HG03097 (cell line): ENCODE data around the gene EFCAB9.
"Not testable (repeated sequence)": the region's sequence is repeated elsewhere in the genome, so short reads cannot be mapped to it uniquely, and the experiment has no call there.

Experiments
- ATAC-seq: cut with Tn5 transposase; IDR thresholded peaks from one replicate; pipeline ENCODE4 v1.9.1; 2021; ENCODE audit not compliant: unreplicated experiment, low FRiP score

EFCAB9 gene

DNA sequence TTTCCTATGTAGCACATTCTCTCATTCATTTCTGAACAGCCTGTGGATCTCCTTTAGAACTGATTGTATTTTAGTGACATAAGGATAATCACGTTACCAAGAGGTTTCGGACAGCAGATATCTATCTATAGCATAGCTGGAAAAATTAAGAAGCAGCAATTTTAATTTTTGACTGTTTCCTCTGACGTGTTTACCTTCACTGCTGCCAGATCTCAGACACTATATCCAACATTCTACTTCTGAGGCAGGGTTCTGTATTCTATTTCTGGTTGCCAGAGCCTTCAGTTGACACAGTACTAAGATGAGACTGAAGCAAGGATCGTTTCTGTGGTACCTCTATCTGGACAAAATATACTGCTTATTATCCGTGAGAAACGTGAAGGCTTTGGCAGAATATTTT, at the start of gene EFCAB9:
Gene EFCAB9 (plus strand): TSS at position 301 of the 400 bp plus-strand sequence. CDS start 1 bp downstream, at position 302.
- ATAC-seq, result no peak

DNA sequence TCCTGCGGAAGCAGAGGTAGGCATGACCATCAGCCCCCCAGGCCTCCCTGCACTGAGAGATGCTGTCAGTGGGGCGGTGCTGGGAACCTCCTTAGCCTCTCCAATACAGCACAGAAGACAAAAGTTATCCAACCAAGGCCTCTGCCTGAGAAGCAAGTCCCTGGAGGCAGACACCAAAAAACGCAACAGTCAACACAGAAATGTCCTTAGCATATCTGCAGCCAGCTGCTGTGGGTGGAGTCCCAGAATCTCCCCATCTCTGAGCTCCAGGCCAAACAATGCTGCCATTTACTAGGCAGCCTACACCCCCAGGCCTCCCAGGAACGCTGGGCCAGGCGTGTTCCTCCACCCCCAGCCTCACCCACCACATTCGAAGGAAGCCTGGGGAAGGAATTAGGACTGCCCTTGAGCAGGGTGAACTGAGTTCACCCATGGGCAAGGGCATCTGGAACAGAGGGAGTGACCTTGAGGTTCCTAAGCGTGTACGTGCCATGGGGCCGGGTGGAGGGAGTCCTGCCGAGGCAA, 49.6 kb upstream of the EFCAB9 start:
- ATAC-seq, result no peak

DNA sequence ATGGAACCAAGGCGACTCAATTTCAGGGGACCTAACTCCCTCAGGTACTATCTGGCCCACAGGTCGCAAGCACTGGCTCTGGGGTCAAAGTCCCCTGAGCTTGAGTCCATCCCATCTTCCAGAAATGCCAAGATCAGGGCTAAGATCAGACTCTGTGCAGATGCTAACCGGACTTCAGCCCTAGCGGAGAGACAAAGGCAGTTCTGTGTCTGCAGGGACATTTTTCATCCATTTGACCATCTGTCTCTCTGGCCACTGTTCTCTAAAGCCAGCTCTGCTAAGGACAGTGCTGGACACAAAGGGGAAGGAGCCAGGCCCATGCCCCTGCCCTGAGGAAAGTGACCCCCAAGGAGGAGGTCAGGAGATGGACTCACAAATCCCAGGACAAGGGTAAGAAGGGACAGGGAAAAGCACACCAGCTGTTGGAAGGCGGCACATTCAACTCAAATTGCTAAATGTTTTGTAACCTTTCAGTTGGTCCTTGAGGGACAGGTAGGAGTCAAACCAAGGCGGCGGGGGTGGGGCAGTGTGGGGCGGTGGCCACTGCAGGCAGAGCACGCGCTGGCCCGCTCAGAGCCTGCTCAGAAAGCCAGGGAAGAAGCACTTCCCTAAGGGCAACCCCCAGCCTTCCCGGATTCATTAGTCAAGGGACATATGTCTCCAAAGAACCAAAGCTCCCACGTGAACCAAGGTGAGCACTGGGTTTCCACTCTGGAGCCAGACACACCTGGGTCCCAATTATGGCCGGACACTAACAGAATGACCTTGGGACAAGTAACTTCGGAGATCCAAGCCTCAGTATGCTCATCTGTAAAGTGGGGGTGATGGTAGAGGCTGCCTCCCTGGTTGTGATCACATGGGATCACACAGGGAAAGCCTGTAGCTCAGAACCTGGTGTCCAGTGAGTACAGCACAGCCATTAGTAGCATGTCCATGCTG, 48.8 kb upstream of the EFCAB9 start:
- ATAC-seq, result no peak

DNA sequence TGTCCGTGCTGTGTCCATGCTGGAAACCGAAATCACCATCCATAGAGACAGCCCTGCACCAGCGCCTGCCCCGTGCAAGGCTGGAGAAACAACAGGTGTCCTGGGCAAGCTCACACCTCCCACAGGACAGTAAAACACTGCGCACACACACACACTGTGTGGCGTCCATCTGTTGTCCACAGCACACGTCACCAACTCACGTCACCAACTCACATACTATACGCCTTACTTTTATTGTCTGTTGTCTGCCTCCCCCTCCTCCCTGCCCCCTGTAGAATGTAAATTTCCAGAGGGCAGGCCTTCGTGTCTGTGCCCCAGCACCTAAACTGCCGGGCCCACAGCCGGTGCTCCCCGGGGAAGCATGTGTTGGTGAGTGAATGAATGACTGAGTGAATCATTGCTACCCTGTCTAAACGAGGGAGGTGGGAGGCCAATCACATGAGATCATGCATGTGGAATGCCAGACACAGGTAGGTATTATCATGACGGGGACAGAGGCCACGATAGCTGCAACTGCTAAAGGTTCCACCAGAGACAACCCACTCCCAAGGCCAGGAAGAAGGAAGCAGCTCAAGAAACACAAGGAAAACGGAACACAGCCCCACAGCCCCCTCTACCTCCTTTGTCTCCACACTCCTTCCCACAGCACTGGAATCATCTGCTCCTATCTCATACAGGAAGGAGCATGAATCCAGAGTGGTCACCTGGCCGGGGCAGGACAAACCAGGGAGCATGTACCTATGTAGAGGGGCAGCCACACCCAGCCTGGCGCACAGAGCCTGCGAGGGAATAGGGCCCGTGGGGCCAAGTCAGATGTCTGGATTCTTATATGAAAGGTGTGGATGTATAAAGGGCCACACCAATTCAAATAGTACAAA, 47.9 kb upstream of the EFCAB9 start:
- no peak for ATAC-seq

GRCh38 chr5:172146748-172147092, 47.3 kb upstream of the EFCAB9 start:
- no peak for ATAC-seq

- ATAC-seq, result no peak
Measured at GRCh38 chr5:172147857-172148256, 46.1 kb upstream of the EFCAB9 start.

DNA sequence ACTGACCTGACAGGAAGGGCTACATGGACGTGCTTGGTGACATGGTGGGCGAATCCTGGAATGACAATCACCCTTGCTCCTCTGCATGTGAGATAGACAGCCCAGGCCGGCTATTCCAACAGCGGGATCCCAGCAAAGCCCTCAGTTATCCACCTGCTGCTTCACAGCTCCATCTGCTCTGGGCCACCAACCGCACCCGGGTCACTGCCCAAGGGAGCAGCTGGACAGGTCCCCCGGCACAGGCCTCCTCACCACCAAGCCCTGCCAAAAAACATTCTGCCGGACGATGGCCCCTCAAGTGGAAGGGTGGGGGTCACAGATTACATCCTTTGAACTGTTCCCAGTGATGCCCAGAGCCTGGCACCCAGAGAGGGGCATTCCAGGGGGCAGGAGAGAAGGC, 45.6 kb upstream of the EFCAB9 start:
- no peak for ATAC-seq

DNA sequence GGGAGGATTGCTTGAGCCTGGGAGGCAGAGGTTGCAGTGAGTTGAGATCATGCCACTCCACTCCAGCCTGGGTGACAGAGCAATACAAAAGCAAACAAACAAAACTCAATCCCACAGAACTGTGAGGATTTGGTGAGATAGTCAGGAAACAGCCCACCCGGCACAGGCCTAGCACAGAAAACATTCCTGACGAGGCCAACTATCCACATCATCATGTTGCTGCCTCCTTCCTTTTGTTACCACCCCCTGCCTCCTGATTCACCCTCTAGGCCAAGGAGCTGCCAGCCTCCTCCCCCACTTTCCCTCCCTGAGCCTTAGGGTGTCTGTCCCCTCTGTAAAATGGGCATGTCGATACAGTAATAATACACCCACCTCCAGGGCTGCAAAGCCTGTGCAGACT, 44.9 kb upstream of the EFCAB9 start:
- no peak for ATAC-seq

DNA sequence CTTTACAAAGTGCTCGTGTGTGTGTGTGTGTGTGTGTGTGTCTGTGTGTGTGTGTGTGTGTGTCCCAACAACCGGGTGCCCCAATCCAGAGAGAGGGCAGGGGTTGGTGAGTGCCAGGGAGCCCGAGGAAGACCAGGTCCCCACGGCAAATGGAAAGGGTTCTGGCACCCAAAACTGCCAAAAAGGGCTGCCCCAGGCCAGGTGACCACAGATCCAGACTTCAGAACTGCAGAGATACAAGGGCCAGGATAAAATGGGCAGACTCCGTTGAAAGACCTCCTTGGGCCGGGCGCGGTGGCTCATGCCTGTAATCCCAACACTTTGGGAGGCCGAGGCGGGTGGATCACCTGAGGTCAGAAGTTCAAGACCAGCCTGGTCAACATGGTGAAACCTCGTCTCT, 44.5 kb upstream of the EFCAB9 start:
- ATAC-seq, result not testable (repeated sequence)

DNA sequence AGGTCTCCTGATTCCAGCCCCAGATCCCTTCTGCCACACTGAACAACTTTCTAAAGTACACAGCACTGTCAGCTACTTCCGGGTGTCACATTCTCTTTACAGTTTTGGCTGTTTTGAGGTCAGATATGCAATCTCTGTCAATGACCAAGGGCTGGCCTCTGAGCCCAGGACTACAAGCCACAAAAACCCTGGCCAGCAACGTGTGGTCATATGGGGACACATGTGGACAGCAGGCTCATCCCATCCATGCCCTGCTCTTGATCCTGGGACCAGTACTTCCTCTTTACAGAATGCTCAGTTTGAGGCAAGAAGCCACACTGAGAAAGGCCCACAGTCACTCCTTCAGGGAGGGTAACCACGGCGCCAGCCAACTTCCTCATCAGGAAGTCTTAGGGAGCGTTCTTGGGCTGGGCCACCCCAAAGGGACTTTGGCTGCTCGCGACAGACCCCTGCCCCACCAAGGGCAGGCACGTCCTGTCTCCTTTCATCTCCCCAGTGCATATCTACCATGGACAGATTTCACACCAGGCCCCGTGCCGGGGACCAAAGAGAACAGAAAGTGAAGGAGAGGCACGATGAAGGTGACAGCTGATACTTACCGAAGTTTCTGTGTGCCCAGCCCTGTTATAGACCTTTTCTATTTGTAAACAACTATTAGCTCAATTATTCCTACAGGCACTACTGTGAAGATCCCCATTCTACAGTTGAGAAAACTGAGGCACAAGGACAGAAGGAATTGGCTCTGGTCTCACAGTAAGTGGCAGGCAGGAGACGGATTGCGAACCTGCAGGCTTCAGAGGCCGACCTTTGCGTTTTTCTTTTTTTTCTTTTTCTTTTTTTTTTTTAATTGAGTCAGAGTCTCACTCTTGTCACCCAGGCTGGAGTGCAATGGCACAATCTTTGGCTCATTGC, 43.2 kb upstream of the EFCAB9 start:
- peak; percentile 46 for ATAC-seq

- ATAC-seq, result no peak
Measured at GRCh38 chr5:172151661-172152210, 42.2 kb upstream of the EFCAB9 start.

- ATAC-seq, result no peak
Measured at GRCh38 chr5:172153695-172154094, 40.3 kb upstream of the EFCAB9 start.

- not testable (repeated sequence) for ATAC-seq
Measured at GRCh38 chr5:172155101-172155500, 38.9 kb upstream of the EFCAB9 start.

- no peak for ATAC-seq
Measured at GRCh38 chr5:172156541-172156994, 37.4 kb upstream of the EFCAB9 start.

DNA sequence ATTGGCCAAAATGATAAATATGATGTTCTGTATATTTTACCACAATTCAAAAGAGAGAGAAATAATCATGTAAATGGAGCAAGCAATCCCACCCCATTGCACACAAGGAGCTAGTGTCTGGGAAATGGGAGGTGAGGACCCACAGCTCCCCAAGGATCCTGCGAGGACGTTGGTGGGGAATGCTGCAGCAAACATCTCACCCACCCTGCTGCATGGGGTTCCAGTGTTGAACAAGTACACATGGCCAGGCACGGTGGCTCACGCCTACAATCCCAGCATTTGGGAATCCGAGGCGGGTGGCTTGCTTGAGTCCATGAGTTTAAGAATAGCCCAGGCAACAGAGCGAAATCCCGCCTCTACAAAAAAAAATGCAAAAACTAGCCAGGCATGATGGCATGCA, 35.0 kb upstream of the EFCAB9 start:
- ATAC-seq, result no peak

- no peak for ATAC-seq
Measured at GRCh38 chr5:172160506-172160905, 33.5 kb upstream of the EFCAB9 start.

DNA sequence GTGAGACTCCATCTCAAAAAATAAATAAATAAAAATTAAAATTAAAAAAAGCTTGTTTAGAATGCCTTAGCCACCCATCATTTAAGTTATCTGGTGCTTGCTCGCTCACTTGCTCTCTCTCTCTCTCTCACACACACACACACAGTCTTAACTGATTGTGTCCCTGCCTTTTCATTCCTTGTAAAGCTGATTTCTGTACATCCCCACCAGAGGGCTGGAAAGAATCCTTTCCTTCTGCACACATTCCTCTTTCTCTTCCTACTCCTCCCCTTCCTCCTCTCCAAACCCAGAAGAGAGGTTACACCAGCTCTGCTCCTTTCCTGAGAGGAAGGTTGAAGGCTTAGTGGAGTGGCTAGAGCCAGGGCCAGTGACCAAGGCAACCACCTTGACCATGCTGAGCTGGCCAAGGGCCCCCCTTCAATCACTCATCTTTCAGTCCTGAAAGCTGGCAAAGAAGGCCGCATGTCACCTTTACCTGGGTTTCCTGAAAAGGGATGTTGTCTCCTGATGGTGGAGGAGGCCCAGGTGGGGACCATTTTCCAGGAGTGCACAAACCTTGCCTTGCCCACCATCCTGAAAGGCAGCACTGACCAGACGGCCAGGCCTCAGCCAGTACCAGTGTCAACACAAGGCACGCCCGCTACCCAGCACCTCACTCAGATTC, 31.5 kb upstream of the EFCAB9 start:
- no peak for ATAC-seq

DNA sequence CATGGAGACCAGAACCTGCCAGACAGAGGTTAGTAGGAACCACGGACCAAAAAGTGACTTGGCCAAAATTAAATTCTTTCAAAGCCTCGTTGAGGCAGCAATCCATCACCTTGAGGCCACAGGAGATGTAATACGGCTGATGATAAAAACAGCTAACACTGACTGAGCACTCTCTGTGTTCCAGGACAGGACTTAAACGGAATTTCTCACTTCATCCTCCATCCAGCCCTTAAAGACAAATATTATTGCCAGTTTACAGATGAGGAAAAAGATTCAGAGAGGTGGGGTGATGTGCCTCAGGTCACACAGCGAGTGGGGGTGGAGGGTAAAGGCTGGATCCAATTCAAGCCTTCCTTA, 31.0 kb upstream of the EFCAB9 start:
- ATAC-seq, result no peak

- no peak for ATAC-seq
Measured at GRCh38 chr5:172163346-172163745, 30.6 kb upstream of the EFCAB9 start.
